Kasumi-1 (cell line): ENCODE measurements around the gene ZFP1.
A peak's percentile ranks its signal among the peaks of the same experiment; 100 is the strongest.

Experiments used
- DNase-seq, 2 experiments: peaks; one replicate each; lab custom pipeline; 2025; lab: John Stamatoyannopoulos, UW

ZFP1 gene

DNA sequence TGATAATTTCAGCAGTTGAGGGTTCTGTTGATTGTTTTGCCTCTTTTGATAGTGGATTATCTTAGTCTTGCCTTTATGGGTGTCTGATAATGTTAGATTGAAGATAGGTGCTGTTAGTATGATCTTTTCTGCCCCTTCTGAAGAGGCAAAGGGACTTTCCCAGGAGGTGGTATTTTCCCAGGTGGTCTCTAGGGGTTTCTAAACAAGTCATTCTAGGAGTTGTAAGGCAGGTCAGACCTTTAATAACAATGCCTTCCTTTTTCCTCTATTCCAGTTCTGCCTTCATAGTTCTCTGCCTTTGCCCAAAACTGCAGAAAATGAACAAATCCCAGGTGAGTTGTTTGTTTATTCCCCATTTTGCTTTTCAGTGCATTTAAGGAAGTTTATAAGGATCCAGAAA, 4.3 kb downstream of the ZFP1 start:
- DNase-seq: no peak

DNA sequence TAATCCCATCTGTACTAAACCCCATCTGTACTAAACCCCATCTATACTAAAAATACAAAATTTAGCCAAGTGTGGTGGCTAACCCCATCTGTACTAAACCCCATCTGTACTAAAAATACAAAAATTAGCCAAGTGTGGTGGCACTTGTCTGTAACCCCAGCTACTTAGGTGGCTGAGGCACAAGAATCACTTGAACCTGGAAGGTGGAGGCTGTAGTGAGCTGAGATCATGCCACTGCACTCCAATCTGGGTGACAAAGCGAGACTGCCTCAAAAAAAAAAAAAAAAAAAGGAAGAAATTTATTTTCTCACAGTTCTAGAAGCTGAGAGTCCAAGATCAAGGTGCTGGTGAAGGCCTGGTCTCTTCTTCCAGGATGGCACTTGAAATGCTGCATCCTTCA, 12.1 kb downstream of the ZFP1 start:
- DNase-seq: no peak

DNA sequence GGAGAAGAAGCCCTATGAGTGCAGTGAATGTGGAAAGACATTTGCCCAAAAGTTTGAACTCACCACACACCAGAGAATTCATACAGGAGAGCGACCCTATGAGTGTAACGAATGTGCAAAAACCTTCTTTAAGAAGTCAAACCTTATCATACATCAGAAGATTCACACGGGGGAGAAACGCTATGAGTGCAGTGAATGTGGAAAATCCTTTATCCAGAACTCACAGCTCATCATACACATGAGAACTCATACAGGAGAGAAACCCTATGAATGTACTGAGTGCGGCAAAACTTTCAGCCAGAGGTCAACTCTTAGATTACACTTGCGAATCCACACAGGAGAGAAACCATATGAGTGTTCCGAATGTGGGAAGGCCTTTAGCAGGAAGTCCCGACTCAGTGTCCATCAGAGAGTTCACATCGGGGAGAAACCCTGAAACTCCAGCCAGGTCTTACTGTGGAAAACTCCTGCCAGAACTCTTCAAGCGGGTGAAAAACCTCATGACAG, 21.6 kb downstream of the ZFP1 start:
- no peak for DNase-seq

DNA sequence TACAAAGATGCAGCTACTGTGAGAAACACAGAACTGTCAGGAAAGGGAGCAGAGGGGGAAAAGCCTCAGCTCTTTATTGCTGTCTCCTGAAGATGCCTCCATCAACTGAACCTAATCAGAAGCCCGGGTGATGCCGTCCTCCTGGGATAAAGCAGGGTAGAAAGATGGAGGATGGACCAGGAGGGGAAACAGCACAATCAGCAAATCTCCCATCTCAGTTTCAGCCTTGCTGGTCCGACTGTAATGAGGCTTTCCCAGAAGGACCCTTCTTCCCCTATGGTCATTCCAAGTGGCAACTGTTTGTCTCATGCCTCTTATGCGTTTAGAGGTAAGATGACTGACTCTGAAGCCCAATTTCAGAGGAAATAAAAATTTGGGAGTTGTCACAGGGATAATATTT, 24.3 kb downstream of the ZFP1 start:
- no peak for DNase-seq

DNA sequence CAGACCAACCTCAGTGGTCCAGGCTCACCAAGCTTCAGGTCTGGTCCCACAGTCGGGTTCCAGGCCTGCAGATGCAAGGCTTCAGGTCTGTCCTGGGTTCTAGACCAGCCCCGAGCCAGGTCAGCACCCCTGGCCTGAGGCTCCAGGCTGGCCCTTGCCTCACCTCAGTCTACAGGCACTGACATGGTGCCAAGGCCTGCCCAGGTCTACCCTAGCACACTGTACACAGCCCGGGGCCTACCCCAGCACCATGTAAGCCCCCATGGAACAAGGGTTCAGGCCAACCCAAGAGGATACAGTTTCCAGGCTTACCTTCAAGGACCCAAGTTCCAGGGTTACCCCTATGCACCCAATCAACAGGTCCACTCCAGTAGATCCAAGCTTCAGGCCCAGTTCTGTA, 26.8 kb downstream of the ZFP1 start:
- DNase-seq: no peak

DNA sequence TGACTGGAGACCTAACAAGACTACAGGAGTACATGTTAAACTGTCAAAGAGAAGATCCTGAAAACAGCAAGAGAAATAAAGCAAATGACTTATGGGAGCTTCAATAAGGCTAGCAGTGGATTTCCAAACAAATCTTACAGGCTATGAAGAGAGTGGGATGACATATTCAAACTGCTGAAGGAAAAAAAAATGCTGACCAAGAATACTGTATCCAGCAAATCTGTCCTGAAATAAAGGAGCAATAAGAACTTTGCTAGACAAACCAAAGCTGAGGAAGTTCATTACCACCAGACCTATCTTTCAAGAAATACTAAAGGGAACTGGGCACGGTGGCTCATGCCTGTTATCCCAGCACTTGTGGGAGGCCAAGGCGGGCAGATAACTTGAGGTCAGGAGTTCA, 28.6 kb downstream of the ZFP1 start:
- DNase-seq: no peak

DNA sequence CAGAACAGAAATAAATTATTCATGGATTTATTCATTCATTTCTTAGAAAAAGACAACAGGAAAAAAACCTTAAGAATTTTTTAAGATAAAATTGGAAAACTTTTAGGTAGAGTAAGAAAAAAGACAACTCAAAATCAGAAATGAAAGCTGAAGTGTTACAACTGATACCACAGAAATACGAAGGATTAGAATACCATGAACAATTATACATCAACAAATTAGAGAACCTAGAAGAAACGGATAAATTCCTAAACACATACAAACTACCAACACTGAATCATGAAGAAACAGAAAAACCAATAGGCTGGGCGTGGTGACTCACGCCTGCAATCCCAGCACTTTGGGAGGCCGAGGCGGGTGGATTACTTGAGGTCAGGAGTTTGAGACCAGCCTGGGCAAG, 30.9 kb downstream of the ZFP1 start:
- no peak for DNase-seq

DNA sequence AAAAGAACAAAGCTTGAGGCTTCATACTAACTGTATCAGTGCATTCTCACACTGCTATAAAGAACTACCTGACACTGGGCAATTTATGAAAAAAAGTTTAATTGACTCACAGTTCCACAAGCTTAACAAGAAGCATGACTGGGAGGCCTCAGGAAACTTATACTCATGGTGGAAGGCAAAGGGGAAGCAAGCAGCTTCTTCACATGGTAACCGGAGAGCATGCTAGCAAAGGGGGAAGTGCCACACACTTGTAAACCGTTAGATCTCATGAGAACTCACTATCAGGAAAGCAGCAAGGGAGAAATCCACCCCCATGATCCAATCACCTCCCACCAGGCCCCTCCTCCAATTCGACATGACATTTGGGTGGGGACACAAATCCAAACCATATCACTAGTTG, 33.3 kb downstream of the ZFP1 start:
- peak; percentile 88 to 90 for DNase-seq

DNA sequence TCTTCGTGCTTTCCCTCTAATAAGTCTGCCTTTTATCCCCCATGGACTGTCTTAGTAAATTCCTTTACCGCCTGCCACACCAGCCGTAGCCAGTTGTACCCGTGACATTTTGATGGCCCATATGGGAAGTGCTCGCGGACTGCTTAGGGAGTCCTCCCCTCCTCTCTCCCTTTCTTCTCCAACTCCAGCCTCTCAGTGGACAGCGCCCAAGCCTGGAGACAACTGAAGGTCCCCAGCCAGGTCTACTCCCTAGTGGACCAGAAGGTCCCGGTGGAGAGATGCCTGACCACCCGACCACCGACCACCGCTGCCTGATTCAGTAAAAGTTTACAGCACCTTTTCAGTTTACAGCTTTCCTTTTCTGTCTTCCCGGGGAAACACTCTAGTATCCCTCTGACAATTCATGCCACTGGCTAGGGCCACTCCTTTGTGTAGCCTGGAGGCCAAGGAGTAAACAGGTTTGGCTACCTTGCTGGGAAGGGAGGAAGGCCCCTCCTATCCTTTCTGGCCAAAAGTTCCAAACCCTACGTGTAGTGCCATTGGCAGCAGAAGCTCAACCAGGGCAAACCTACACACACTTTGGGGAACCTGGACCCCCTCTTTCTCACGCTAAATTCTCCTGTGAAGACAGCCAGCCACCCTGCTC, 40.6 kb downstream of the ZFP1 start:
- no peak for DNase-seq

DNA sequence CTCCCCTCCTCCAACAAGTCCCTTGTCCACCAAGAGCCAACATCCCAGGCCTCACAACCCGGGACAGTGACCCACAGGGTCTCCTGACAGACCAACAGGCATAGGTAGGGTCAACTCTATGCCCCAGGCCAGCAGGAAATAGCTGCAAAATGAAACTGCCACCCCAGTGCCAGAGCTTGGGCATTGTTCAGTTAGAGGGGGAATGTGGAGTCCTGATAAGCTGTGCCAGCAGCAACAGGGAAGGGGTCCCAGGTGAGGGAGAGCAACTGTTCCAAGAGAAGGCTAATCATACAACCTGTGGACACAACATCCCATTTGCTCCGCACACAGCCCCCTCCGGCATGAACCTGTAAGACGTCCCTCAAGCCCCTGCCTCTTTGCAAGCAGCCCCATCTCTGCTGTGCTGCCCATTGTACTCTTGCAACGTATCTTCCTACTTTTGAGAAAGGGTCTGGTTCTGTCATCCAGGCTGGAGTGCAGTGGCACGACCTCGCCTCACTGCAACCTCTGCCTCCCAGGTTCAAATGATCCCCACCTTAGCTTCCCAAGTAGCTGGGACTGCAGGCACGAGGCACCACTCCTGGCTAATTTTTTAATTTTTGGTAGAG, 41.4 kb downstream of the ZFP1 start:
- DNase-seq: no peak

DNA sequence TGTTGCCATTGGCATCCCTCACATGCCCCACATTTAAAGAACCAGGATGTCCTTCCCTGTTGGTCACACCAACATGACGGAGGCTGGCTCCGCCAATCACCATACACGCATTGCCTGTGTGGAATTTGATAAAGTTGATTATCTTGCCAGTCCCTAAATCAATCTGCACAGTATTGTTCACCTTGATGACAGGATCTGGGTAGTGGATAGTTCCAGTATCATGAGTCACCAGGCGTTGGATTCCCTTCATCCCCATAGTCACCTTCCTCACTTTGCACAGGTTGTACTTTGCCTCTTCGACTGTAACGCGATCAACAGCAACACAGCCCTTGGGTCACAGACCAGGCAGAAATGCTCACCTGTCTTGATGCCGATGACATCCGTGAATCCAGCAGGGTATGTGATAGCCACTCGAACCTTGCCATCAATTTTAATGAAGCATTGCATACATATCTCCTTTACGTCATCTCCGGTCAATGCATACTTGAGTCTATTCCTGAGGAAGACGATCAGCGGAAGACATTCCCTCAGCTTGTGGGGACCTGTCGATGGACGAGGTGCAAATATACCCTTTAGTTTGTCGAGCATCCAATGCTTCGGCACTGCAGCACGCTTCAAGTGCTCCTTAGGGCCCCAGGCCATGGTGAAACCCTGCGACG, 44.4 kb downstream of the ZFP1 start:
- no peak for DNase-seq

DNA sequence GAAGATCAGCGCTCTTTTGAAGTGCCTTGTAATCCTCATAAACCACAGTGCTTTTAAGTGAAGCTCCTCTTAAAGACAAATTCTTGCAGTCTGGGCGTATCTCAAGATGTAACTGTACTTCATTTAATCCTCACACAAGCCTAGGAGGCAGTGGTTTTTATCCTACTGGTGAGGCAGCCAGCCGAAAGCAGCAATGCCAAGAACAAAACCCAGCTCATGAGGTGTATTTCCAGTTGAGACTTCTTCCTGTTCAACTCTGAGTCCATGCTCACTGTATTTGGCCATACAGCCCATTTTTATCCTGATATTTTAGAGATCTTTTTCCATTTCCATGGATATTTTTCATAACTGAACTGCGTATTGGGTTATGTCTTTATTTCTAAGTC, 44.9 kb downstream of the ZFP1 start:
- DNase-seq: no peak

DNA sequence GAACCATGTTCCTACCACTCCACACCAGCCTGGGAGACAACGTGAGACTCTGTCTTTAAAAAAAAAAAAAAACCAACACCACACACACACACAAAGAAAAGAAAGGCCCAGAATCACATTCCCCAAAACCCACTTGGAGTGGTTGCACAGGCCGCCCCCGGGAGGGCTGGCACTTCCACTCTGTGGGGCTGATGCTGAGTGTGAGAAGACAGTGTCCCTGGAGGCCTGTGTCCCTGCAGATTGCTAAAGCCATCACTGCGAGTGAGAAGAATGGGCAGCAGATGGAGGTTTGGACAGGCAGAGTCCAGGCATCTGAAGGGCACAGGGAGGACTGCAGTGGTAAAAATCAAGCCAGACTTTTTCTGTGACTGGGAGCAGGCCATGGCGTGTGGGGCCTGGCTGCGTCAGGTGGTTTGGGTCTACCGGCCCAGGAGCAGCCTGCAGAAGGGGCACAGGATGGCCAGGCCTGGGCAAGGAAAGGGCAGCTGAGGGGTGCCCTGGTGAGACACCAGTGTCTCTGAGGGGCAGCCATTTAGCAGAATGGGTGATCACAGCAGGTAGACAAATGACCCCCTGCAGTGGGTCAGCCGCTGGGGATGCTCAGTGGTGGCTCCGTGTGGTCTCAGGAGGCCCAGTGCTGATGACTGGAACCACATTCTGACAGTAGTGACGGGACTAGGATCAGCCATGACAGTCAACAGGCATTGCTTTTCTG, 45.6 kb downstream of the ZFP1 start:
- no peak for DNase-seq

DNA sequence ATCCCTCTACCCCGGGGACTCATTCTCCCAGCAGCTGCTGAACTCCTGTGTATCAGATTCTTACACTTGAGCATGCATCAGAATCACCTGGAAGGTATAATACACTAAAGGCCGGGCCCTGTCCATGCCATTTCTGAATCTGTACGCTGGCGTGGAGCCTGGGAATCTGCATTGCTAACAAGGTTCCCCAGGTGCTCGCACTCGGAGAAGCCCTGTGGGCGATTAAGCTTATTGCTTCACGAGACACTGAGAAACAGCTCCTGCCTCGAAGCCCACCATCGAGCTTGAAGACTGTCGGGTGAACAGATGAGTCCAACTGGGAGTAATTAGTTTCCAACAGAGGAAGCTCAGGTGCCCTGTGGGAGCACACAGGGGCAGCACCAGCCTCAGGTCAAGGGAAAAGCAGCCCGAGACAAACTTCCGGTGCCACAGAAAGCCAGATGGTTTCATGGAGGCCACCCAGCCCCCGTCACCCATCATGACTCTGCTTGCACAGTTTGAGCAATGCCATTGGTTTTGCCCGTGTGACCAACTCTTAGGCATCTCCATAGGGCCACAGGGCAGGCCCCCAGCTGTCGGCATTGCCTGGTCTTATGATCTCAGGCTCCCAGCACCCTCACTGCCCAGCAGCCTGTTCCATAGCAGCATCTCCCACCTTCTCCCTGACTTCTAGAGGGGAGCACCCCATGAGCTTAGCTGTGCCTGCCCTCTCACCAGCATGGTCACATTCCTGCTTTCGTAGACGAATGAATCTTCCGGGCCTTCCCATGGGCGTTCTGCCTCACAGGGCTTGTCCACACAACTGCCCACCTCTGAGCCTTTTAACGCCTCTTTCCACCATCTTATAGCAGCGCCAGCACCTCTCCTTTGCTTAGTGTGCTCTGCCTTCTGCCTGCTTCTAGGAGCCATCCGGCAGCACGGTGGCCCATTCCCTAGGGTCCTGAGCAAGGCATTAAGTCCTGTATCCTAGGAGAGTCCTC, 47.8 kb downstream of the ZFP1 start:
- no peak for DNase-seq

DNA sequence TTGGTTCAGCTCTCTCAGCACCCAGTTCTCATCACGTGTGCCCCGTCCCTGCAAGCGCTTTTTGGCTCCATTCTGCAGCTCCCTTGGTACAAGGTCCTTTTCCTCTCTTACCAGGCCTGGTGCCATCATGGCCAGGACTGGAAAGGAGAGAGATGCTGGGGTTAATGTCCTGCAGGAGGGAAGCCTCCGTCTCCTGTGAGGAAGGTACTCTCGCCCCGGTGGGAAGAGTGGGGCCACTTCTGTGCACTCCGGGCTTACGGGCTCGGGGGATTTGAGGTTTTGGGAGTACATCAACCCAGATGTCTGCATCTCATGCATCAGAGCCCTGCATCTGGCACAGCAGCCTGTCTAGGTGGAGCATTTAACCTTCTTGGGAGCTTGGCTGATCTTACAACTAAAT, 48.5 kb downstream of the ZFP1 start:
- no peak for DNase-seq

DNA sequence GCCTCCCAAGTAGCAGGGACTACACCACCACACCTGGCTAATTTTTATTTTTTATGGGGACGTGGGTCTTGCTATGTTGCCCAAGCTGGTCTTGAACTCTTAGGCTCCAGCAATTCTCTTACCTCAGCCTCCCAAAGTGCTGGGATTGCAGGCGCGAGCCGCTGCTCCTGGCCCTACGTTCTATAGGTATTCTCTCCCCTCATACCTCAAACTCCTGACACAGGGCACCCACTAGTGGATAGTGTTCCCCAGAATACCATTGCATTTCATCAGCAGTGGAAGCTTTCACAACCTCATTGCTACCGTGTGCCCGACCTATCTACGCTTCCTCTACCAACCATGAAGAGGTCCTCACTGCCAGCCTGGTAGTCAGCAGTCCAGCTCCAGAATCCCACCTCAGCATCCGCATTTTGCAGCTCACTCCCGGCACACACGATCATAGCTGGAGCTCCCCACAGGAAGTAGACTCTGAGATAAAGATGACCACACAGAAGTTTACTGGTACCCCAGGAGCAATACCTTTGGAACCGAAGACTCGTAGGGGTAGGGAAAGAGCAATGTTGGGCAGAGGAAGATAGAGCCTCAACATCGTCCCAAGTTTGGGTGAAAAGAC, 49.3 kb downstream of the ZFP1 start:
- DNase-seq: no peak

DNA sequence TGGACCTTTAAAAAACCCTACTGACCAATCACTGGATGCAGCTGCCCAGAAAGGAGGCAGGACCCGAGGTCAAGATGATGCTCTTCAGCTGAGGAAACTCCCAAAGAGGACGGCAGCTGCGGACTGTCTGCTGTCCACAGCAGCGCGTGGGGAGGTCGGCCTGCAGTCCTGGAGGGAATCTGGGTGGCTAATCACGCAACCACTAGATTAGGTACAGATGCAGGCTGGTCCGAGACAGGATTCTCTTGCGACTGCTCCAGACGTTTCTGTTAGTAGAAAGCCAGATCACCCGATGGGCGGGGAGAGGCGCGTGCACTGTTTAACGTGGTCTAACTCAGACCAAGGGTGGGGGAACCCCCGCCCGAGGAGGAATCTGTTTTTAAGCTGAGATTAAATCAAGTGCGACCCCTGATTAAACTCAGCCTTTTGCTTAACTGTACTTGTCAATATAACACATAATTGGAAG, 49.8 kb downstream of the ZFP1 start:
- no peak for DNase-seq

DNA sequence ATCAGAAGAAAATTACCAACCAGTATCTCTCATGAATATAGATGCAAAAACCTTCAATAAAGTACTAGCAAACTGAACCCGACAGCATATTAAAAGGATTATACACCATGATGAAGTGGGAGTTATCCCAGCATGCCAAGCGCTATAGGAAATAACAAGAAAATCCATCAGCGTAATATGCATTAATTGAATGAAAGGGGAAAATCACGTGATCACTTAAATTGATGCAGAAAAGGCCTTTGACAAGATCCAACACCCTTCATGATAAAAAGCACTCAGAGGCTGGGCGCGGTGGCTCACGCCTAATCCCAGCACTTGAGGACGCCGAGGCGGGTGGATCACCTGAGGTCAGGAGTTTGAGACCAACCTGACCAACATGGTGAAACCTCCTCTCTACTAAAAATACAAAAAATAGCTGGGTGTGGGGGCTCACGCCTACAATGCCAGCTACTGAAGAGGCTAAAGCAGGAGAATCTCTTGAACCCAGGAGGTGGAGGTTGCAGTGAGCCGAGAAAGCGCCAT, 53.8 kb downstream of the ZFP1 start:
- no peak for DNase-seq

DNA sequence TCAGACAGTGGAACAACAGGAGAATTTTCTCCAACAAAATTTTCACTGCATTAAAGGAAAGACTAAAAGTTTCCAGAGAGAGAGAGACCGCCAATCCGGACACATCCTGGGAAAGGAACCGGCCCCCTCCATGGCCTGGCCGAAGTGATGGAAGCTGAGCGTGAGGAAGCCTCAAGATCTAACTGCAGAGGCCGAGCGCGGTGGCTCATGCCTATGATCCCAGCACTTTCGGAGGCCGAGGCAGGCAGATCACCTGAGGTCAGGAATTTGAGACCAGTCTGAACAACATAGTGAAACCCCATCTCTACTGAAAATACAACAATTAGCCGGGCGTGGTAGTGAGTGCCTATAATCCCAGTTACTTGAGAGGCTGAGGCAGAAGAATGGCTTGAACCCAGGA, 54.8 kb downstream of the ZFP1 start:
- DNase-seq: no peak

DNA sequence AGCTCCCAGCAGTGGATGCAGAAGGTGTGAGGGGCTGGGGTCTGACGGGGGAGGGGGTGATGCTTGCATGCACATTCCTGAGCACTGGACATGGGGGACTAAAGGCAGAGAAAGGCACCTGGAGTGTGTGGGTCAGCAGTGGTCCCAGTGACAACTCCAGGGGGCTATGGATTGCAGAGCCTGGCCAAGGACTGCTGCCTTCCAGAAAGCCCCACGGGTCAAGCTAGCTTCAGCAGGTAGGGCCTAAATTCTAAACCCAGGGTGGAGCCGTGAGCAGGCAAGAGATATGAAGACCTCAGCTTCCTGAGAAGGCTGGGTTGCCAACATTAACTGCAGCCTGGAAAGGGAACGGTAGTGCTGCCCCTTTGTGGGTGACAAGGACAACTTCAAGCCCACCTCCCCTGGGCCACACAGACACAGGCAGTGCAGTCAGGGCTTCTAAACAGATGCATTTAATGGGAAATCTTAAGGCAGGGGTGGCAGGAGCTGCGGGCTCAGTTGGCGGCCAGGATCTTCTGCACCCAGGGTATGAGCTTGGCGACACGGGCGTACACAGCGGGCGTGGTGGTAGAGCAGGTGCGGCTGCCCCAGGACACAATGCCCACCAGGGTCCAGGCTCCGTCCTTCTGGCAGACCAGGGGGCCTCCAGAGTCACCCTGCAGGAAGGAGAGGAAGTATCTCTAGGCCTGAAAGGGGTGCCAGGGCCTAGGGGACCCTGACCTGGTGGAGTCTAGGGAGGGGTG, 55.5 kb downstream of the ZFP1 start:
- DNase-seq: no peak
